GM12878 (cell line): ENCODE results near the gene MBD3L5. TPM values are rescaled to one million over a fixed set of nuclear protein-coding genes. Genes with fewer than 3 reads are reported as not detected.
A peak's percentile ranks its signal among the peaks of the same experiment; 100 is the strongest.

ENCODE experiments used
- ATAC-seq: fragments of 200-7000 bp; cut with Tn5 transposase; 3 replicates; pipeline ENCODE4 v1.9.1; 2020; ENCODE audit warnings: mild to moderate bottlenecking, moderate library complexity
- BruUV-seq: library from RNA; stranded (reverse); fragments of 400-500 nt; replicated peaks from 2 replicates; lab custom pipeline; 2021; lab: Mats Ljungman, UMichigan
- CTCF ChIA-PET: fragments of 300-600 bp; sonication (Branson Sonifier 250); formaldehyde crosslinking; extraction: SDS; loops from one replicate; lab custom pipeline; 2021; ENCODE audit warnings: inconsistent platforms; lab: Yijun Ruan, JAX
- POLR2A ChIA-PET: fragments of 350-600 bp; formaldehyde crosslinking; extraction: SDS; loops from one replicate; lab custom pipeline; 2021; ENCODE audit warnings: inconsistent platforms; lab: Charles Lee
- RAD21 ChIA-PET: fragments of 300-600 bp; sonication (Branson Sonifier 250); formaldehyde crosslinking; loops from one replicate; lab custom pipeline; 2023; ENCODE audit warnings: antibody characterized with exemption; ENCODE audit not compliant: unreplicated experiment; lab: Charles Lee
- SMC1A ChIA-PET: fragments of 300-600 bp; sonication (Branson Sonifier 250); formaldehyde crosslinking; loops from one replicate; lab custom pipeline; 2023; ENCODE audit not compliant: unreplicated experiment, uncharacterized antibody; lab: Charles Lee
- DNase-seq: peaks from one replicate; pipeline ENCODE4 v3.0.0-alpha.2; 2011; ENCODE audit warnings: low read depth, low spot score
- FAIRE-seq: peaks from 3 replicates; lab custom pipeline; 2011; peaks lifted over from hg19 to GRCh38; lab: Jason Lieb, UNC
- H2AFZ ChIP-seq: 2 replicates; pipeline ENCODE4 v1.6.0; 2011; ENCODE audit warnings: low read depth, low read length, control low read depth; ENCODE audit not compliant: control insufficient read depth
- H3K27ac ChIP-seq: 2 replicates; pipeline ENCODE4 v1.5.1; 2011; ENCODE audit warnings: control low read depth; ENCODE audit not compliant: control insufficient read depth, insufficient read depth
- H3K27me3 ChIP-seq, 2 experiments: replicated peaks in 1 of 2; 2 replicates each; pipeline versions ENCODE4 v1.6.0 to v1.6.1; 2011; ENCODE audit warnings: low read length in 1 of 2; ENCODE audit not compliant: control insufficient read depth in 2 of 2, insufficient read depth in 2 of 2
- H3K36me3 ChIP-seq, 2 experiments: 2 replicates each; pipeline ENCODE4 v1.5.1; 2011; ENCODE audit warnings: low read length in 1 of 2; ENCODE audit not compliant: control insufficient read depth in 2 of 2, insufficient read depth in 2 of 2
- H3K4me1 ChIP-seq: 2 replicates; pipeline ENCODE4 v1.6.1; 2011; ENCODE audit warnings: mild to moderate bottlenecking, low read length, moderate library complexity, mixed read lengths; ENCODE audit not compliant: control insufficient read depth, insufficient read depth
- H3K4me2 ChIP-seq: 2 replicates; pipeline ENCODE4 v1.6.0; 2011; ENCODE audit warnings: control low read depth; ENCODE audit not compliant: control insufficient read depth, insufficient read depth
- H3K4me3 ChIP-seq: fragments of 200-600 bp; sonication (generic); 2 replicates; pipeline ENCODE4 v1.5.1; 2016
- H3K79me2 ChIP-seq: 2 replicates; pipeline ENCODE4 v1.6.0; 2011; ENCODE audit warnings: low read length; ENCODE audit not compliant: control insufficient read depth, insufficient read depth
- H3K9ac ChIP-seq: 2 replicates; pipeline ENCODE4 v1.8.0; 2011; ENCODE audit warnings: low read length, control low read depth, mixed read lengths; ENCODE audit not compliant: control insufficient read depth, insufficient read depth
- H3K9me3 ChIP-seq: replicated peaks from 3 replicates; pipeline ENCODE4 v1.5.1; 2011; ENCODE audit warnings: mild to moderate bottlenecking, low read length; ENCODE audit not compliant: control insufficient read depth, insufficient read depth
- H4K20me1 ChIP-seq: 2 replicates; pipeline ENCODE4 v1.6.0; 2011; ENCODE audit not compliant: control insufficient read depth, insufficient read depth
- CREB1 ChIP-seq: IDR thresholded peaks from 2 replicates; pipeline ENCODE4 v1.6.1; 2012; ENCODE audit warnings: low read depth, mild to moderate bottlenecking, inconsistent platforms
- GABPA ChIP-seq: IDR thresholded peaks from 2 replicates; pipeline ENCODE4 v1.6.1; 2014; ENCODE audit warnings: antibody characterized with exemption, low read depth, mild to moderate bottlenecking, inconsistent platforms
- MEF2A ChIP-seq: IDR thresholded peaks from 2 replicates; pipeline ENCODE4 v1.6.1; 2011; ENCODE audit warnings: low read depth, mild to moderate bottlenecking, low read length, moderate library complexity; ENCODE audit not compliant: insufficient read depth
- NFYA ChIP-seq: IDR thresholded peaks from 2 replicates; pipeline ENCODE4 v1.6.1; 2011; ENCODE audit warnings: low read depth, mild to moderate bottlenecking, low read length, improper control_type of control experiment, borderline replicate concordance
- POLR2A ChIP-seq: IDR thresholded peaks from 2 replicates; pipeline ENCODE4 v1.6.1; 2011; ENCODE audit warnings: low read depth, mild to moderate bottlenecking, low read length
- RUNX3 ChIP-seq: IDR thresholded peaks from 2 replicates; pipeline ENCODE4 v1.6.1; 2012; ENCODE audit warnings: low read length, inconsistent platforms
- TCF7 ChIP-seq: IDR thresholded peaks from 2 replicates; pipeline ENCODE4 v1.6.1; 2014; ENCODE audit warnings: antibody characterized with exemption, borderline replicate concordance
- ZNF622 ChIP-seq: fragments of 450-650 bp; IDR thresholded peaks from 2 replicates; pipeline ENCODE4 v1.6.1; 2017; ENCODE audit warnings: mild to moderate bottlenecking, inconsistent platforms
- WGBS: methylation state at CpG from one replicate; pipeline ENCODE4 v1.1.6; 2016; ENCODE audit warnings: low lambda C conversion rate; ENCODE audit not compliant: insufficient replicate concordance, insufficient coverage; ENCODE audit errors: missing lambda C conversion rate; 5-methylcytosine and 5-hydroxymethylcytosine counted together
- in situ Hi-C: fragments of 300-500 bp; cut with MboI; formaldehyde crosslinking; loops from 9 replicates; pipeline ENCODE4 v1.14.3; 2018; ENCODE audit warnings: mixed read lengths
- intact Hi-C: fragments of 100-400 bp; cut with micrococcal nuclease; formaldehyde crosslinking; loops from one replicate; pipeline ENCODE4 v1.14.2; 2022; ENCODE audit not compliant: unreplicated experiment
- polyA plus RNA-seq, 11 experiments: library from polyadenylated mRNA; depleted of rRNA in 4 of 11; unstranded in 6 of 11; stranded (reverse) in 5 of 11; fragments of >200 nt; fragmentation: Nextera tagmentation in 4 of 11; fragmentation: Illumina TruSeq in 1 of 11; extraction: Ambion mirVana in 4 of 11; extraction: Trizol in 1 of 11; gene quantifications; 1 replicate in 1 of 11; 2 replicates in 10 of 11; pipeline versions ENCODE4 v1.2.1 to v1.2.3, GENCODE V29; 2011 to 2016; ENCODE audit warnings: inconsistent platforms in 2 of 11, missing spikeins in 2 of 11, low read depth in 1 of 11
- total RNA-seq, 4 experiments: library from RNA; depleted of rRNA in 3 of 4; stranded (reverse); fragments of >200 nt in 3 of 4; fragmentation: Illumina TruSeq in 1 of 4; extraction: Trizol in 1 of 4; gene quantifications; 2 replicates each; pipeline versions ENCODE4 v1.2.1 to v1.2.3, GENCODE V29; 2013 to 2021

The MBD3L5 gene
- total and polyA plus RNA-seq, 10 of the 15 experiments (the other 5 are each of a cell fraction or from before 2014, with no cell fraction given), result not detected

GRCh38 chr19:7072541-7072940, 42.2 kb downstream of the MBD3L5 start:
- Histone ChIP-seq H2AFZ (no peak overlapping the region), H3K4me3 (no peak overlapping the region), H3K36me3 (peaks cover 20 to 33% of the 10 kb centered on the region in 2 experiments), H3K79me2 (peaks cover 12% of the 10 kb centered on the region), H3K4me2 (no peak overlapping the region), H3K9ac (no peak overlapping the region), H3K27ac (no peak overlapping the region), H3K27me3 (no peaks in the 10 kb centered on the region), H3K9me3 (peaks cover 23% of the 10 kb centered on the region), H4K20me1 (no peaks in the 10 kb centered on the region), H3K4me1 (no peaks in the 10 kb centered on the region)
- no peak for FAIRE-seq
- RAD21 ChIA-PET, result no interaction called here
- no peak for ATAC-seq
- SMC1A ChIA-PET, result interaction anchor here (0.7 kb wide), 1 partner anchor 319 kb away, joined by 3 read pairs; no protein-coding TSS in a partner anchor
- in situ Hi-C loops, result no loop called here
- no peak for DNase-seq
- intact Hi-C loops, result no loop called here
- POLR2A ChIA-PET, result no interaction called here
- BruUV-seq, result TSS peak; percentile 7
- WGBS, result 88% methylated on average over 6 of the region's 6 CpGs
- TF ChIP-seq RUNX3 (no peak), GABPA (no peak), ZNF622 (no peak), CREB1 (no peak), TCF7 (no peak)
- CTCF ChIA-PET, result no interaction called here

DNA sequence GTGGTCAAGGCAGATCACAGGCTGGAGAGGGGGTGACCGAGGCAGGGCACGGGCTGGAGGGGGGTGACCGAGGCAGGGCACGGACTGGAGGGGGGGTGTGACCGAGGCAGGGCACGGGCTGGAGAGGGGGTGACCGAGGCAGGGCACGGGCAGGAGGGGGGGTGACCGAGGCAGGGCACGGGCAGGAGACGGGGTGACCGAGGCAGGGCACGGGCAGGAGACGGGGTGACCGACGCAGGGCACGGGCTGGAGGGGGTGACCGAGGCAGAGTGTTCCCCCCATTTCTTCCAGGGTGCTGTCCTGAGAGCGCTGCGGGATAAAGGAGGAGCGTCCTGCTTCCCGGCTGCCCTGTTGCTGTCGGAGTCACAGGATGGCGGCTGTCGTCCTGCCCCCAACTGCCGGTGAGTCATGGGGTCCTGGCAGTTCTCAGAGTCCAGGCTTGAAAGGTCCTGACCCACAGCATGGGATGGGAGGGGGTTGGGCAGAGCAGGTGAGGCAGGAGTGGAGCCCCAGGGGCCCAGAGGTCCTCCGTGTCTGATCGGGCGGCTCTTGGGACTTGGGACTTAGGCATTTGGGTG, 44.4 kb downstream of the MBD3L5 start:
- Histone ChIP-seq H3K4me3 (no peak overlapping the region), H3K9me3 (peaks cover 35% of the 10 kb centered on the region), H4K20me1 (no peaks in the 10 kb centered on the region), H3K27ac (no peak overlapping the region), H3K4me1 (no peaks in the 10 kb centered on the region), H3K79me2 (peaks cover 10% of the 10 kb centered on the region), H2AFZ (no peak overlapping the region), H3K9ac (no peak overlapping the region), H3K27me3 (no peaks in the 10 kb centered on the region), H3K36me3 (peaks cover 22 to 39% of the 10 kb centered on the region in 2 experiments), H3K4me2 (no peak overlapping the region)
- ChIA-PET SMC1A (no interaction called here), CTCF (no interaction called here), POLR2A (interaction anchor here (0.7 kb wide), 1 partner anchor 91 kb away, joined by 3 read pairs; no protein-coding TSS in a partner anchor), RAD21 (no interaction called here)
- no peak for DNase-seq
- 98% methylated on average over 24 of the region's 29 CpGs for WGBS
- intact Hi-C loops, result no loop called here
- in situ Hi-C loops, result loop anchor here (5.0 kb wide), 1 partner anchor 62 kb away; no protein-coding TSS in a partner anchor
- no TSS peak for BruUV-seq
- no peak for FAIRE-seq
- TF ChIP-seq NFYA (no peak), POLR2A (peak; percentile 44; the same call in 1 of the 2 replicates), MEF2A (no peak)
- ATAC-seq, result no peak
